K562 (cell line): ENCODE measurements around the gene MUC5B. TPM values are rescaled to one million over a fixed set of nuclear protein-coding genes. Genes with fewer than 3 reads are reported as not detected.

Experiments
- ATAC-seq: fragments of 200-7000 bp; cut with Tn5 transposase; 3 replicates; pipeline ENCODE4 v1.9.1; 2020; ENCODE audit warnings: moderate library complexity
- BruUV-seq: library from RNA; stranded (reverse); fragments of 400-500 nt; replicated peaks from 2 replicates; lab custom pipeline; 2021; lab: Mats Ljungman, UMichigan
- CTCF ChIA-PET: fragments of 300-600 bp; formaldehyde crosslinking; extraction: SDS; loops from one replicate; lab custom pipeline; 2021; ENCODE audit warnings: low intra/inter-chr PET ratio; lab: Yijun Ruan, JAX
- POLR2A ChIA-PET: fragments of 300-600, 350-650 bp; sonication (Branson Sonifier 250); formaldehyde crosslinking; extraction: SDS; loops from one replicate; lab custom pipeline; 2021; ENCODE audit warnings: antibody characterized with exemption, inconsistent platforms; lab: Yijun Ruan, JAX
- DNase-seq, 4 experiments: peaks; one replicate each; pipeline versions ENCODE4 v3.0.0 to v3.0.0-alpha.2; 2011 to 2018; ENCODE audit warnings: low spot score in 3 of 4, mixed read lengths in 3 of 4; ENCODE audit errors: extremely low read depth in 1 of 4
- FAIRE-seq: peaks from 2 replicates; lab custom pipeline; 2011; peaks lifted over from hg19 to GRCh38; lab: Jason Lieb, UNC
- H2AFZ ChIP-seq: 2 replicates; pipeline ENCODE4 v1.6.0; 2011; ENCODE audit warnings: low read depth, low read length, control low read depth, inconsistent platforms
- H3K27ac ChIP-seq: fragments of 200-600 bp; 3 replicates; pipeline ENCODE4 v1.8.0; 2011; ENCODE audit warnings: low read depth, mild to moderate bottlenecking, control low read depth, inconsistent platforms, low read length, moderate library complexity, mixed read lengths; ENCODE audit errors: extremely low read depth
- H3K27me3 ChIP-seq, 2 experiments: fragments of 300-600 bp in 1 of 2; 2 replicates in 1 of 2; 3 replicates in 1 of 2; pipeline versions ENCODE4 v1.6.0 to v1.8.0; 2011; ENCODE audit warnings: inconsistent platforms in 2 of 2, low read length in 2 of 2, mild to moderate bottlenecking in 1 of 2, mixed read lengths in 1 of 2, moderate library complexity in 1 of 2; ENCODE audit not compliant: control insufficient read depth in 2 of 2, insufficient read depth in 2 of 2
- H3K36me3 ChIP-seq: fragments of 300-600 bp; 3 replicates; pipeline ENCODE4 v1.8.0; 2011; ENCODE audit warnings: mild to moderate bottlenecking, low read length, inconsistent platforms; ENCODE audit not compliant: control insufficient read depth, insufficient read depth
- H3K4me1 ChIP-seq, 2 experiments: fragments of 200-600 bp in 1 of 2; replicated peaks in 1 of 2; 2 replicates in 1 of 2; 3 replicates in 1 of 2; pipeline versions ENCODE4 v1.5.1 to v1.8.0; 2011; ENCODE audit warnings: inconsistent platforms in 2 of 2, low read length in 2 of 2, mild to moderate bottlenecking in 1 of 2, mixed read lengths in 1 of 2, moderate library complexity in 1 of 2; ENCODE audit not compliant: control insufficient read depth in 2 of 2, insufficient read depth in 2 of 2
- H3K4me2 ChIP-seq: 2 replicates; pipeline ENCODE4 v1.6.1; 2011; ENCODE audit warnings: low read length, control low read depth, inconsistent platforms, mixed read lengths; ENCODE audit not compliant: insufficient read depth
- H3K4me3 ChIP-seq: fragments of 200-600 bp; sonication (generic), shearing (Covaris generic); 2 replicates; pipeline ENCODE4 v1.5.1; 2016; ENCODE audit warnings: control low read depth, inconsistent platforms
- H3K79me2 ChIP-seq: fragments of 200-600 bp; 3 replicates; pipeline ENCODE4 v1.8.0; 2011; ENCODE audit warnings: low read length, inconsistent platforms; ENCODE audit not compliant: control insufficient read depth, insufficient read depth
- H3K9ac ChIP-seq, 2 experiments: 2 replicates each; pipeline versions ENCODE4 v1.6.0 to v1.6.1; 2011; ENCODE audit warnings: low read depth in 2 of 2, low read length in 2 of 2, control low read depth in 1 of 2, inconsistent platforms in 1 of 2, mild to moderate bottlenecking in 1 of 2, mixed read lengths in 1 of 2; ENCODE audit not compliant: insufficient read depth in 1 of 2
- H3K9me1 ChIP-seq: one replicate; pipeline ENCODE4 v1.6.0; 2011; ENCODE audit warnings: inconsistent platforms, mild to moderate bottlenecking, low read length, moderate library complexity; ENCODE audit not compliant: control insufficient read depth, insufficient read depth
- H3K9me3 ChIP-seq: replicated peaks from 2 replicates; pipeline ENCODE4 v1.5.1; 2011; ENCODE audit warnings: low read depth, low read length, inconsistent platforms; ENCODE audit not compliant: control insufficient read depth, insufficient read depth
- H4K20me1 ChIP-seq: replicated peaks from 2 replicates; pipeline ENCODE4 v1.6.1; 2011; ENCODE audit warnings: low read length, inconsistent platforms, mixed read lengths; ENCODE audit not compliant: control insufficient read depth, insufficient read depth
- CBFA2T2 ChIP-seq: fragments of 450-650 bp; conservative IDR thresholded peaks from 2 replicates; pipeline ENCODE4 v1.6.1; 2017; ENCODE audit warnings: mild to moderate bottlenecking
- ETV1 ChIP-seq: fragments of 450-650 bp; conservative IDR thresholded peaks from 2 replicates; pipeline ENCODE4 v1.6.1; 2016; ENCODE audit warnings: missing genetic modification characterization, control low read depth, low read depth, missing compliant biosample characterization
- NRF1 ChIP-seq, 2 experiments: fragments of 450-650 bp; IDR thresholded peaks in 1 of 2; conservative IDR thresholded peaks in 1 of 2; 2 replicates each; pipeline ENCODE4 v1.6.1; 2014; ENCODE audit warnings: mild to moderate bottlenecking in 2 of 2
- XRCC5 ChIP-seq: fragments of 200-400 bp; formaldehyde crosslinking; IDR thresholded peaks from 2 replicates; pipeline ENCODE4 v1.6.1; 2017; ENCODE audit warnings: low read depth, mild to moderate bottlenecking, low read length
- YY1 ChIP-seq, 3 experiments: IDR thresholded peaks; 2 replicates each; pipeline ENCODE4 v1.6.1; 2011; ENCODE audit warnings: low read length in 2 of 3, mild to moderate bottlenecking in 2 of 3, moderate library complexity in 2 of 3, borderline replicate concordance in 1 of 3, control low read depth in 1 of 3, low read depth in 1 of 3; ENCODE audit not compliant: insufficient read depth in 3 of 3, insufficient replicate concordance in 2 of 3, control insufficient read depth in 1 of 3, insufficient read length in 1 of 3; ENCODE audit errors: extremely low read depth in 1 of 3
- WGBS: fragments of 100-300 bp; shearing (Covaris generic); methylation state at CpG from one replicate; pipeline ENCODE4 v1.1.6; 2016; ENCODE audit warnings: low coverage, mixed read lengths; ENCODE audit not compliant: insufficient coverage; ENCODE audit errors: missing lambda C conversion rate; 5-methylcytosine and 5-hydroxymethylcytosine counted together
- in situ Hi-C: fragments of 300-500 bp; cut with MboI; formaldehyde crosslinking; loops from 4 replicates; pipeline ENCODE4 v1.15.0; 2018; ENCODE audit warnings: inconsistent platforms, mixed read lengths
- intact Hi-C: fragments of 100-400 bp; cut with micrococcal nuclease; formaldehyde crosslinking; loops from 2 replicates; pipeline ENCODE4 v1.14.2; 2022
- polyA plus RNA-seq, 8 experiments: library from polyadenylated mRNA; depleted of rRNA in 4 of 8; stranded (reverse) in 5 of 8; unstranded in 3 of 8; fragments of >200 nt; fragmentation: Nextera tagmentation in 2 of 8; fragmentation: Illumina TruSeq in 1 of 8; extraction: Ambion mirVana in 2 of 8; extraction: Trizol in 1 of 8; gene quantifications; 2 replicates each; pipeline versions ENCODE4 v1.2.1 to v1.2.3, GENCODE V29; 2011 to 2014; ENCODE audit warnings: inconsistent platforms in 1 of 8, missing spikeins in 1 of 8
- total RNA-seq, 7 experiments: library from RNA; depleted of rRNA in 6 of 7; stranded (reverse); fragments of >200 nt in 6 of 7; fragmentation: Illumina TruSeq in 2 of 7; extraction: Trizol in 2 of 7; gene quantifications; 2 replicates each; pipeline versions ENCODE4 v1.2.1 to v1.2.3, GENCODE V29; 2011 to 2021; ENCODE audit warnings: low replicate concordance in 1 of 7
- TF ChIP-seq, protein P1 (sequence below): fragments of 250-450 bp; sonication (Bioruptor Pico); IDR thresholded peaks from 2 replicates; pipeline ENCODE4 v1.9.0; 2021; ENCODE audit warnings: mild to moderate bottlenecking, inconsistent platforms

Gene MUC5B
- total and polyA plus RNA-seq, 9 of the 15 experiments (the other 6 are each of a cell fraction or from before 2014, with no cell fraction given), result 0.04 to 0.95 TPM; not detected in 7

DNA sequence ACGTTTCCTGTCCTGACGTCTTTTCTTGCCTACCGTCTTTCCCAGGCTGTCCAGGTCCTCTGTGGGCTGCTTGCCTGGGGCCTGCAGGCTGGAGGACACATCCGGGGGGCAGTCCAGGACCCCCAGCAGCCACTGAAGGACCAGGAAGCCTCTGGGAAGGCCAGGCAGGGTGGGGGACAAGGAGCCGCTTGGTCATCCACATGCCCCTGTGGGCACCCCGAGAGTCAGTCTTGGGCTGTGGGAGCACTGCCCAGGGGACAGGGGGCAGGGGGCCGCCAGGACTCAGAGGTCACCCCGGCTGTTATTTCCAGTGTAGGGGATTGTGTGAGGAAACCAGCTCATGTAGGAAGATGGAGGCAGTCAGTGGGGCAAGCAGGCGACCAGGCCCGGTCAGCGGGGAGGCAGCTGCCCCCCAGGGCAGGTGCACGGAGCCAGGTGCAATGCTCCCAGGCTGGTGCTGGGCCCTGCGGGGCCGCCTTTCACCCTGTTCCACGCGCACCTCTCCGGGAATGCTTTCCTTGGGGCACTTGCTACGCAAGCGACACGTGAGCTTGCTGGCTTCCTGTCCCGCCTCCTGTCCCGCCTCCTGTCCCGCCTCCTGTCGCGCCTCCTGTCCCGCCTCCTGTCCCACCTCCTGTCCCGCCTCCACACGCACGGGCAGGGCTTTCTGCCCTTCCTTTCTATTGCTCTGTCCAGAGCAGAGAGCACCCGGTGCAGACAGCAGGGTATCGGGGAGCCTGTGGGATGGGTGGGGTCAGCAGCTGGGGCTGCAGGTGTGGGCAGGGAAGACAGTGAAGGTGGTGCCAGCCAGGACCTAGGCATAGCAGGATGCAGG is 39.5 kb downstream of the MUC5B start (continued):
- TF ChIP-seq YY1 (IDR thresholded peaks at IDR 0.05; ENCODE audit: borderline replicate concordance in 1 of 3, control insufficient read depth in 1 of 3, extremely low read depth in 1 of 3, insufficient read depth in 3 of 3, insufficient read length in 1 of 3, insufficient replicate concordance in 2 of 3, low read depth in 1 of 3, low read length in 2 of 3), result peak in 2 of 3 experiments; percentile 38 to 74
- peak; percentile 65 for TF ChIP-seq ETV1 (tag)
- TF ChIP-seq CBFA2T2, result peak; percentile 44; the same call in 1 of the 2 replicates

DNA sequence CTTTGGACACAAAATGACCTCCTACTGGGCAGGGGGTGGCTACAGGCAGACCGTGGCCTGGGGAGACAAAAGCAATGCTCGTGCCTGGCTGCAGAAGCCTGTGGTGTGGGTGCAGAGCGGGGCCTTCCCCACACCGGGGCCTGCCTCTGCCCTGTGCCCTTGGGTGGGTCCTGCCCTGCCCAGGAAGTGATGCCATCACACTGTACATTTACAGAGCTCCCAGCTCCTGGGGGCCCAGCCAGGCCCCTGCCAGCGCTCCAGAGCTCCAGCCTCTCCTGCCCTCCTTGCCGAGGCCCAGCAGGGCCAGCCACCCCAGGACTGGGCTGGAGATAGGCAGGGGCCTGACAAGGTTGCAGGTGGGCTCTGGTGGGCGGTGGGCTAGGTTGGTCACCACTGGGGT is 40.1 kb downstream of the MUC5B start:
- Histone ChIP-seq H3K9me3 (peaks cover 3% of the 10 kb centered on the region; the same call in 1 of the 2 replicates), H3K79me2 (no peaks in the 10 kb centered on the region), H3K4me1 (peaks cover 5 to 51% of the 10 kb centered on the region in 2 experiments; a peak in 4 of 5 replicates), H4K20me1 (no peaks in the 10 kb centered on the region; the same call in 1 of the 2 replicates), H3K27ac (no peak overlapping the region), H3K4me2 (peak overlapping the region; percentile 82), H3K9me1 (peaks cover 8% of the 10 kb centered on the region), H3K9ac (peak overlapping the region in 1 of 2 experiments; percentile 63; a peak in 2 of 4 replicates), H3K36me3 (no peaks in the 10 kb centered on the region), H2AFZ (peak overlapping the region; percentile 78), H3K4me3 (peak overlapping the region; percentile 39; the same call in 1 of the 2 replicates), H3K27me3 (no peaks in the 10 kb centered on the region)
- intact Hi-C loops (no loop called here), in situ Hi-C loops (no loop called here)
- DNase-seq (no peak), FAIRE-seq (no peak), ATAC-seq (no peak)
- WGBS, result 32% methylated on average over 6 of the region's 7 CpGs
- ChIA-PET CTCF (no interaction called here), POLR2A (no interaction called here)
- TF ChIP-seq NRF1 (conservative IDR thresholded peaks at IDR 0.05 in 1 of 2, IDR thresholded peaks at IDR 0.05 in 1 of 2) (0 out of 4 replicates have a peak, but pooled peaks of 1 of the 2 experiments have one; percentile 8), XRCC5 (no peak)
- TF ChIP-seq, protein P1, sequence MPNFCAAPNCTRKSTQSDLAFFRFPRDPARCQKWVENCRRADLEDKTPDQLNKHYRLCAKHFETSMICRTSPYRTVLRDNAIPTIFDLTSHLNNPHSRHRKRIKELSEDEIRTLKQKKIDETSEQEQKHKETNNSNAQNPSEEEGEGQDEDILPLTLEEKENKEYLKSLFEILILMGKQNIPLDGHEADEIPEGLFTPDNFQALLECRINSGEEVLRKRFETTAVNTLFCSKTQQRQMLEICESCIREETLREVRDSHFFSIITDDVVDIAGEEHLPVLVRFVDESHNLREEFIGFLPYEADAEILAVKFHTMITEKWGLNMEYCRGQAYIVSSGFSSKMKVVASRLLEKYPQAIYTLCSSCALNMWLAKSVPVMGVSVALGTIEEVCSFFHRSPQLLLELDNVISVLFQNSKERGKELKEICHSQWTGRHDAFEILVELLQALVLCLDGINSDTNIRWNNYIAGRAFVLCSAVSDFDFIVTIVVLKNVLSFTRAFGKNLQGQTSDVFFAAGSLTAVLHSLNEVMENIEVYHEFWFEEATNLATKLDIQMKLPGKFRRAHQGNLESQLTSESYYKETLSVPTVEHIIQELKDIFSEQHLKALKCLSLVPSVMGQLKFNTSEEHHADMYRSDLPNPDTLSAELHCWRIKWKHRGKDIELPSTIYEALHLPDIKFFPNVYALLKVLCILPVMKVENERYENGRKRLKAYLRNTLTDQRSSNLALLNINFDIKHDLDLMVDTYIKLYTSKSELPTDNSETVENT, result no peak
- no TSS peak for BruUV-seq
